H4 (cell line): ENCODE data around the gene ABHD10. TPM values are rescaled to one million over a fixed set of nuclear protein-coding genes. Genes with fewer than 3 reads are reported as not detected.

Experiments
- DNase-seq: peaks from one replicate; pipeline ENCODE4 v3.0.0-alpha.2; 2015; ENCODE audit warnings: low spot score
- total RNA-seq: library from RNA; depleted of rRNA; stranded (reverse); fragments of >200 nt; shearing (Covaris generic); gene quantifications from 2 replicates; pipeline ENCODE4 v1.2.3, GENCODE V29; 2014

The ABHD10 gene
- total RNA-seq, 1 experiment from 2014 or later, result 44.1 TPM

DNA sequence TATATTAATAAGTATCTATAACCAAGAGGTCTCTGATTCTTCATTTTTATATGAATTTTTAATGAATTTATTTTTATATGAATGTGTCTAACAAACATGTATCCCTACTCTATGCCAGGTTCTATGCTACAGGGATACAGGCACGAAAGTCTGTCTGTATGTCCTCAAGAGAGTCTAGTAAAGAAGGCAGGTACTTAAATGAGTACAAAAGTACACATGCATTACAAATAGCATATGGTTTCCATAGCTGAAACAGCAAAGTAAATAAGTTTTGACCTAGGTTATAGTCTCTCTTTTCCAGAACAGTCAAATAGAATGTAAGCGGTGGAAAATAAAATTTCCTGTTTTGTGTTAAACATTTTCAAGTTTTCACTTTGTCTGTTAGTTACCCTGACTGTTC, 13.3 kb upstream of the ABHD10 start:
- no peak for DNase-seq

DNA sequence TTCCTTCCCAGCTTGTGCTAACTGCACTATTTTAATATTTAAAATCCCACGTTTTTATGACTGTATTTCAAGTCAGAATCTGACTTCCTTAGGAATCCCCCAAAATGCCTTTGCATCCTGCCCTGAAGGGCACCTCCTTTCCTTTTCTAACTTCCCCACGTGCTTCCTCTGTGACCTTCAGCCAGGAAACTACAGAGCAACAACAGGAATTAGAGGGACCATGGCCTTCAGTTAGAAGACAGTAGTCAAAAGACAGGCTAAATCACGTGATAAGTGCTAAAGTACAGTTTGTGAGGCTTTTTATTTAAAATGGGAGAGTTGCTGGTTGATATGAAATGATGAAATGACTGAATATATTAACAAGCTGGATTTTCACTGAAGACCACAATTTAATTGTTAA, 11.8 kb upstream of the ABHD10 start:
- DNase-seq, result no peak

DNA sequence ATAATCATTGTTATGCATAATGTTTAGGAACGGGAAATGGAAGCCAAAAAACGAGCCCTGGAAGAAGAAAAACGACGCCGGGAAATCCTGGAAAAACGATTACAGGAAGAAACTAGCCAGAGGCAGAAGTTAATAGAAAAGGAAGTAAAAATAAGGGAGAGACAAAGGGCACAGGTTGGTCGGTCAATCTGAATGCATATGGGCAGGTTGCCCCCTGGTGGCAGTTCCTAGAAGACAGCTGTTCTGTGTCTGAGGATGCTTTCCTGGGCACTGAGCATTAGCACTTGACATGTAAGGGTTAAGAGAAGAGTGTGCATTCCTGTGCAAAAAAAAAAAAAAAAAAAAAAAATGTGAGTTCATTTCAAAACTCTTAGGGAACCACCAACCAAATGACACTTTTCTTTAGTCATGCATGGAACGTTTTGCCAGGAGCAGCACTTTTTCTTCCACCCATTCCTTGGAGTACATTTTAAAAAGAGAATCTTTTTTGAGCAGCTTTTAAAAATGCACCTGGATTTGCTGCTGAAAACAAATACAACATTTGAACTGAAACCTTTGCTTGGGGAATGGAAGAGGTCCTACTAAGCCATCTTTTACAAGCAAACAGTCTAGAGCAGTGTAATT, 11.1 kb upstream of the ABHD10 start:
- DNase-seq, result peak; percentile 75

DNA sequence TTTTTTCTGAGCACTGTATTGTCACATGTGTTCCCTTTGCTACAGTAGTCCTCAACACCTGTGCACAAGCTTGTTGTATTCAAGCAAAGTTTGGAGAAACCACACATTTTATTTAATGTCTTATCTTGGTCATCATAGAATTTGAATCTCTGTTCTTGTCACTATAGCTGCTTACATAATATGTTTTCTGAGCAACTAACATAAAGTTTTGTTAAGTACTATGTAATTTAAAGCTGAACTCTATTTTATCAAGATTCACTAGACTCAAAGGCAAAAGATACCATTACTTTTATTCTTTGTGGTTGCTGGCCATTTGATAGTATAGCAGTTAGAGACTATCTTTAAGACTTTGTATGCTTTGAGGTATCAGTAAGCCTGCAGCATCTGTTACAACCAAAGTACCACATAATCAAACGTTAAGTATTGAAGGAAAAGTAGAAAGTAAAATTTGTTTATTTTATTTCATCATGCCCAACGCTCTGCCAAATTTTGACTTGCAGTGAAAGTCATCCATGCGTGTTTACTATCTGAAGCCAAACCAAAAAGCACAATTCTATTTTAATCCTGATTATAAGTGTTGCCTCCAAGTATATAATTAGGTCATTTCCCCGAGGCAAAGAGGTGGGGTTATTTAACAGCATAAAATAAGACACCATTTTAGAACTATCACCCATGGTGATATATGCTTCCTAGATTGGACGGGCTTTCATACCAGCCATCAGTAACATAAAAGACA, 10.3 kb upstream of the ABHD10 start:
- DNase-seq, result no peak

DNA sequence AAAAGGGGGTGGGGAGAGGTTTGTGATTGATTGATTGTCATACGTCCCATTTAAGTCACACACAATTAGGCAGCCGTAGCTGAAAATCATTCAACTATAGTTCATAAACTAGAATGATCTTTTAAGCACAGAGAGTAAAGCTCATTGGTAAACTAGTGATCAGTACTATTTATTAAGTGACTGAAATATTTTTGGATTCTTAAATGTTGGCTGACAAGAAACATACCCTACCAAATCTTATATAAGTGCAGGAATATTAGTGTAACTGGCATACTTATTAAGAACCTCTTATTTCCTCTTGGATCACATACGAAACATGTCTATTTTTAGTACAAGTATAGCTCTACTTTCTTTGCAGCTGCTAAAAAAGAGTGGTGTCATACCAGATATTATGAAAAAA, 8.4 kb upstream of the ABHD10 start:
- DNase-seq, result no peak

DNA sequence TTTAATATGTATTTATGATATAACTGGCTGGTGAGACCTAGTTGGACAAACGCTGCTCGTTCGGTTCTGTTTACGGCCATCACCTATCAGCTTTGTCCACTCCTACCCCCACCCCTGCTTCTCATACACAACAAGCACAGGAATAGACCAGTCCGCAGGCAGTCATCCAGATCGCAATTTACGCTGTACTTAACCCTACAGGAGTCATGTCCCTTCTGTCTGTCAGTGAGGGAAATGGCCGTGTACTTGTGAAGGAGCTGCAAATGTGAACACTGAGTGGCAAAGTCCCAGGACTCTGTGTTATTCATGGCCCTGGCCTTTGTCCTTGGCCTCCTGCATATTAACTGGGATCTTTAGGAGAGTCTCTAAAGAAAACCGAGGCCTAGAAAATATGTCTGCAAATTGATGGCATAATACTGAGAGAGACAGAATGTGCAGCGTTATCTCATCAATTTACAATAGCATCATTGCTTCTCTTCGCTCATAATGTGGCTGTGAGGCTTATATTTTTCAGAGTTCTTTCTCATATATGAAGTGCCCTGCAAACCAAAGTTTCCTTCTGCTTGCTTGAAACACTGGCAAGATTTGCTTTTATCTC, 7.2 kb upstream of the ABHD10 start:
- DNase-seq, result no peak

DNA sequence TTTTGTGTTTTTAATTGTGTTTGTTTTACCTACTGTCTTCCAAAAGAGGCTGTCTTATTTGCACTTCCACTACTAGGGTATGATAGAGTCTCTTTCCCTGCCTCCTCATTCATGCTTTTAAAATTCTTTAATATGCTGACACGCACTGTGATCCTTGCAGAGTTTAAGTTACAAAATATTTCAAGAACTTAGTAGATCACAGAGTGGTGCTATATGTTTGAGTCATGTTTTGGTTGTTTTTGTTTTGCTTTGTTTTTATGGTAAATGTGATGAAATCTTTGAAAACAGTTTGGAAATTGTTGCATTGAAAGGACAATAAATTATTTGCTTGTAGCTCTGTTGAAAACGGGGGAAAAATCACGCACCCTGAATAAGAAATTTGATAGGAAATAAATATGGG, 5.9 kb upstream of the ABHD10 start:
- no peak for DNase-seq

DNA sequence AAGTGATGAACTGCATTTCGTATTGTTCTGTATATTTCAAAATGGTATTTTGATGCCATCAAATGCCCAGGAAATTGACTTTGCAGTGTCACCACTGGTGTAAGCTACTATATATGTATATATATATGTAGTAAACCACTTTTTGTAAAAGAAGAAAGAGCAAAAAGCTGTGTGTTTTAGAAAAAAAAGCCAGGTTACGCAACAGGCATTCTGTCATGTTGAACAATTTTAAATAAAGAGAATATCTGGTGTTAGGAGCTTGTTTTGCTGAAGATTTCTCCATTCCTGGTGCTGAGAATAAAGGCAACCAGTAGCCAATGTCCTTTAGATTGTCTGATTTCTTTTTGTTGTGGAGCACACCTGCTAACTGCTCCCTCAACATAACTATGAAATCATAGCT, 3.7 kb upstream of the ABHD10 start:
- no peak for DNase-seq

DNA sequence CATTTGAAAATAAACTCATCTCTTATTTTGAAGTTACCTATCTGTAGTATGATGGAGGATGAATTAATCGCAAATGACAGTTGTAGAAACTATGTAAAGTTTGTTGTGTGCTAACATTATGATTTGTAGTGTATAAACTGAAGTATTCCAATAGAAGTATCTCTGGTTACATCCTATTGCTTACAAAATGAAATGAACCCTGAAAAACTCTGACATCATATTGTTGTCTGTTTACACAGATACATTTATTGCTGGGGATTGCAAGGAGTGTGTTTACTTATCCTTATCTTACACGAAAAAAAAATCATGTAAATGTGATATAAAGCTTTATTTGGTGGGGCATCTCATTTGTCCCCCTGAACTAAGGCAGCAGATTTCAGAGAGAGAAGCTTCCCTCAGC, 2.6 kb upstream of the ABHD10 start:
- no peak for DNase-seq

DNA sequence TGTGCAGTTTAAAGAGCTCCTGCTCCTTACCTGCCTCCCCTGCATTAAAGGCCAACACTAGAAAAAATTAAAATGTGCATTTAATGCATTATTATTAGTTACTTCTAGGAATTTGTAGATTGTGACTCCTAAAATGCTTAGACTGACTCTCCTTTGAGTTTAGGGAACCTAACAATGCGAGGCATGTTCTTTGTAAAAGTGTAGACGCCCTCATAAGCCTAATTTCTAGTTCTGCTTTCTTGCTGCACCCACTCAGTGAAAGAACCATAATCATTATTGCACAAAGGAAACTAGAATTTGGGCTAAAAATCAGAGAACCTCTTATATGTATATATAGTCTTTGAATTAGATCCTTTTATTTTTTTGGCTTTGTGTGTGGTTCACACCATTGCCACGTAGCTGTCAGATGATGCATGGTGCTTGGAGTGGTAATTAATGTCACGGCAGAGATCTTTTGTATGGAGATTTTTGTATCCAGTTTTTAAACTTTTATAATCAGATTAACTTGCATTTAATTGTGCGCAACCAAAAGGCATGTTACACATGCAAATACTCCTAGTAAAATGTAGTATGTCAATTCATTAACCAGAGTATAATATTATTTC, 710 bp downstream of the ABHD10 start:
- DNase-seq, result no peak

DNA sequence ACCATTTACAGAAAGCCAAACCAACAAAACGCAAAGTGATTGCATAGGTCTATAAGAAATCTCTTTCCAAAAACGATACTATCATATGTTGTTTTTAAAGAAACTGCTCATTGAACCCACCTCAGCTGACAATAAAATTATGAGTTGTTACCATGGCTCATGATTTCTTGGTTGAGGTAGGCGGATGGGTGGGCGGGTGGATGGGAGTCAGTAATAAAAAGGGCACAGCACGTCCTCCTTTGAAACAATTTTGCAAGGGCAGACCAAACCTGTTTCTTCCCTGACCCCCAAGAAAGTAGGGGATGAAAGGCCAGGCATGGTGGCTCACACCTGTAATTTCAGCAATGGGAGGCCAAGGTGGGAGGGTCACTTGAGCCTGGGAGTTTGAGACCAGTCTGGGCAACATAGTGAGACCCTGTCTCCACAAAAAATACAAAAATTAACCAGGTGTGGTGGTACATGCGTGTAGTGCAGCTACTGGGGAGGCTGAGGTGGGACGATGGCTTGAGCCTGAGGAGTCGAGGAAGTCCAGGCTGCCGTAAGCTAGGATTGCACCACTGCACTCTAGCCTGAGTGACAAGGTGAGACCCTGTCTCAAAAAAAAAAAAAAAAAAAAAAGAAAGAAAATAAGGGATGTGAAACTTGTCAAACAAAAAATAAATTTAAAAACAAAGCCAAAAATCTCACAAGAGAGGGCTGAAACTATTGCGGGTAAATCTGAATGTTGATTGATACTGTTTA, 2.1 kb downstream of the ABHD10 start:
- no peak for DNase-seq

DNA sequence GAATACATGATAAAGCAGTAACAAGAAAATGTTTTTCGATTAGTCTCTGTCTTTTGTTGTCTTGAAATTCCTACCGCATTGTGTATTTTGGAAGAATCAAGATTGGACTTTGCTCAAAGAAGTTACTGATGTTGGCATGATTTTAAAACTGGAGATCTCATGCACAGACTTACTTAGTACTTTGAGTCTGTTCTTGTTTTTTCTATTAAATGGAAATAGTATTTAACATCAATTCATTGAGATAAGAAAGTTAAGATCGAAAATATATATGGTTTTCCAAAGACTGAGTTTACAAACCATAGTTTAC, 2.6 kb downstream of the ABHD10 start:
- no peak for DNase-seq

DNA sequence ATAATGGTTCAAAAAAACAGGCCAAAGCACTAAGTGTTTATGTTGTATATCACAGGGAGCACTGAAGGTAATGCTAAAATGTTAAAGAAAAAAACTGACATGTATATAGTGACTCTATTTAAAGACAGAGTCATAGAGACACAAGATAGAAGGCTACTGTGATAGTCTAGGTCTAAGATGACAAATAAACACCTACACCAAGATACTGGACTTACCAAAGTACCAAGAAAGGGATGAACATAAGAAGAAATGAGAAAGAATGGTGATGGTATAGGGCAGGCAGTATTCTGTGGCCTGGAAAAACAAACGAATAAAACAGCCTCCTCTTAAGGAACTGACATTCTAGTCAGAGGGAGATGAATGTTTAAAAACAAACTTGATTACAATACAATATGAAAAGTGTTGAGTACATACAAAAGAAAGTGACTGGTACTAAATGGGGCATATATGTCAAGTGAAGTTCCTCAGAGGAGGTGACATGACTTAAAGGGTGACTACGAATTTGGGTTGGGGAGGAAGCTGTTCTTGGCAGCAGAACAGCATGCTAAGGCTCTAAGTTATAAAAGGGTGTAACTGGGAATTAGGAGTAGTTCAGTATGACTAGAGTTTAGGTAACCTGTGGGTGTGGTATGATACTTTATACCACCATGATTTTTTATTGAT, 5.9 kb downstream of the ABHD10 start:
- DNase-seq, result no peak

DNA sequence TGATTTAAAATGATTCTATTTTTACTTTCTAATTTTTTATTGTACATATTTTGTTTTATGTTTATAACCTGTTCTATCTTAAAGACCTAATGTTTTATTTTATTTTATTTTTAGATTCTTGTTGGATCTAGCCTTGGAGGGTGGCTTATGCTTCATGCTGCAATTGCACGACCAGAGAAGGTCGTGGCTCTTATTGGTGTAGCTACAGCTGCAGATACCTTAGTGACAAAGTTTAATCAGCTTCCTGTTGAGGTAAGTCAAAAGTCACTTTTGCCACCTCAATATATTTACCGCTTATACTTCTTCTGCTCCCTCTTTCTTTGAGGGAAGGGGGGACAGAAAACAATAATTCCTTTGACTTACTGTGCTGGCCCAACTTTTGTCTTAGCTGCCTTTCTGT, 8.0 kb downstream of the ABHD10 start:
- no peak for DNase-seq

DNA sequence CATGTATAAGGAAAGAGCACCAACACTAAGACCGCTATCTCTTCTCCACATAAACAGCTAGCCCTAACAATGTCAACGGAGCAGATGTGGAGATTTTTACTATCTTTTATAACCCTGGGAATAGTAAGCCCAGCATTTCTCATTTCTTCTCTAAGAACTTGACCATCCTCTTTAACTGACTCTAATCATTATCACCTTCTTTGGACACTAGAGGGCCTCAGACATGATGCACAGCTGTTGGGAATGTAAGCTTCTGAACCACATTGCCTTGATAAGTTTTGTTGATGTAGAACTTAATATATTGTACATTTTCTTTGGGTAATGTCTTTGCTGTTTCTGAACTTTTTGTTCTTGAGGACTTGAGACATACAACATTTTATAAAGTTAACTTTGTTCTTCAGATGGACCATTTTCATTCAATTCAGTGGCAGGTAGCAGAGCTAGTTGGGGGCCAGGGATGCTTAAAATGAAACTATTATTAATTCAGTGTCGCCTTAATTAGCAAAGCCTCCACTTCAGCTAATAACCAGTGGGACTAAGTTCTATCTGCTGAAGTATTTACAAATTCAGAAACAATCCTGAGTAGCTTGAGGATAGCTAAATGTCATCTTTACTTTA, 10.3 kb downstream of the ABHD10 start:
- DNase-seq, result peak; percentile 64

DNA sequence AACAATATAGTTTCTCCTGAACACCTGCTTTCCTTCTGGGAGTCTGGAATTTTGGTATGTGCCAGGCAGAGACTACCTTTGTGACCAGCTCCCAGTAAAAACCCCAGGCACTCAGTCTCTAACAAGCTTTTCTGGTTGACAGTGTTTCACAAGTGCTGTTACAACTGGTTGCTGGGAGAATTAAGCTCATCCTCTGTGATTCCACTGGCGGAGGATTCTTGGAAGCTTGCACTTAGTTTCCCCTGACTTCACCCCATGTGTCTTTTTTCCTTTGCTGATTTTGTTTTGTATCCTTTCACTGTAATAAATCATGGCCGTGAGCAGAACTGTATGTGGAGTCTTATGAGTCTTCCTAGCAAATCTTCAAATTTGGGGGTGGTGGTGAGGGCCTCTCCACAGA, 14.2 kb downstream of the ABHD10 start:
- no peak for DNase-seq

DNA sequence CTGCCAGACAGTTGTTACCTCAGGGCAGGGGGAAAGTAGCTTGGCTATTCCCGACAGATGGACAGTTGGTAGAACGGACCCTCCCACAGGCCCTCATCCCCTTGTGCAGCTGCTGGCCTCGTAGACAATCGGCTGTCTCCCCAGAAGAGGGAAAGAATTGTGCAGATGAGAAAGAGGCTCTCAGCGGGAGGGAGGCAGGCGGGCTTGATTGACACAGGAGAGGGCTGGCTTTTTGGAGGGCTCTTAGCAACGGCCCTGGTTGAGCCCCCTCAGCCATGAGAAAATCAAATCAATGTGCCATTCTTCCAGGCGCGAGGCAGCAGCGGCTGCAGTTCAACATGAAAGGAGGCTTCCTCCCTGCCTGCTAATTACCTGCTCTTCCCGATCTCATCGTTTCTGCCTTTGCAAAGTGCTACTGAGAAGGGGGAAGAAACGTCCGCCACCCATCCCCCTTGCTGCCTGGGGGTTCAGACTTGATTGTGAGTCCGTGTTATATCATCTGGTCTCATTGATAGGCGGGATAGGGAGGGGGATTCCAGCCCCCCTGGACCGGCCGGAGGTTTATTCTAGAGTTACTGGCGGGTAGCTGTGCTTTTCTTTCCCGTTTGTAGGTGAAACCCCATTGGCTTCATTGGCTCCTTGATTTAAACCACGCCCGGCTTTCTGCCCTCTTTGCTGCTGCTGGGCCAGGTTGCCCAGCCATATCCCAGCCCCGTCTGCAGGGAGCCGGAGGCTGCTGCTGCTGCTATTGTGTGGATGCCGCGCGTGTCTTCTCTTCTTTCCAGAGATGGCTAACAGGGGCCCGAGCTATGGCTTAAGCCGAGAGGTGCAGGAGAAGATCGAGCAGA, 20.0 kb downstream of the ABHD10 start, which contains the start of gene TAGLN3:
TSS of gene TAGLN3 (plus strand) at position 287 of the 848 bp plus-strand sequence. CDS start at position 788, 501 bp downstream.
- no peak for DNase-seq

DNA sequence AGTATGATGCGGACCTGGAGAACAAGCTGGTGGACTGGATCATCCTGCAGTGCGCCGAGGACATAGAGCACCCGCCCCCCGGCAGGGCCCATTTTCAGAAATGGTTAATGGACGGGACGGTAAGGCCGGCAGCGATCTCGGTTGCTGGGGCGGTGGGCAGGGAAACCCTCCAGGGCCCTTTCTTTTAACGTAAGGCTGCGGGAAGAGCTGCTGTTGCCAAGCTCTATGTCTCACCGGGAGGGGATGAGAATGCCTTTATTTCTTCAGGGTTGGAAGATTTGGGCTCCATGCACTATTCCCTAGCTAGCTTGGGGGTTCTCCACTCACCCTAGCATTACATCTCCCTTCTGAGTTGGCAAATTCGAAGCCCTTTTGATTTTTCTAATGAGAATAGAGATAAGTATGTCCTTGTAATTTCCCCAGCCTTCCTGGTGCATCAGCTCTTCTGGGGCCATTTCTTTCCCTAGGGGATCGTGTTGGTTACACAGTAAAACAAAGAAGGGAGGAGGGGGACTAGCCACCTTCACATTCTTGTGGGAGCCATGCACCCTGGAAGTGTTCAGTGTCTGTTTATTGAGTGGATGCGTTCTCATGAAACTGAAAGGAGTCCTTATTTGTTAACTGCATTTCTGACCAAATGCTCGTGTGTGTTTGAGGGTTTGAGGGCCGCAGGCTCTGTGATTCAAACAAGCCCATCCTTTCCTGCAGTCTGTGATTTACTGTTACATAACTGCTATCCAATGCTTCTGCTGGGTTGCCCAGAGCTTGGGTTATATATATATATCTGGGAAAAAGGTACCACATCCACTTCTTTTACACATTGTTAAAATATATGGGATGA, 20.9 kb downstream of the ABHD10 start:
- DNase-seq, result no peak

DNA sequence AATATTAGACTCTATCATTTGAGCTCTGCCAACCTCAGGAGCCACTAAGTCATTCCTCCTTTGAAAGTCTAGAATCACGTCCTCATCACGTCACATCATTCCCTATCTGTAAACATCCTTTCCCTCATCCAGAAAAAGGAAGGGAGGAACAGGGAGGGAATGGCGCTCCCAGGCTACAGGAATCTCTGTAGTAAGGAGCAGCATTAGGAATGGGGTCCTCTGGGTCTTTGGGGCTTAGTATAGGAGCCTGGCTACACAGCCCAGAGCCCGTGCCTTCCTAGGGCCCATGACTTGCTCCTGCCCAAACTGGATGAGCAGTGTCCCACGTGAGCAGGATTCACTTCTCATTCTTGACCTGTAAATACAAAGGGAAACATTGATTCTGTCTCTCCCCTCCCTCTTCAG, 21.5 kb downstream of the ABHD10 start:
- DNase-seq, result no peak
